Esophagus (tissue), 2 donors: Measurements from ENCODE around the gene SH3PXD2B. TPM values are rescaled to one million over a fixed set of nuclear protein-coding genes. Genes with fewer than 3 reads are reported as not detected.

Experiments
- H3K27ac ChIP-seq, 2 donors: one replicate each; pipeline ENCODE4 v1.5.1; 2013; ENCODE audit warnings: low read depth in 2 of 2, mild to moderate bottlenecking in 2 of 2, inconsistent platforms in 1 of 2, low read length in 1 of 2, moderate library complexity in 1 of 2
- H3K27me3 ChIP-seq, 2 donors: one replicate each; pipeline ENCODE4 v1.6.1; 2013; ENCODE audit warnings: low read length in 2 of 2, control low read depth in 1 of 2, mild to moderate bottlenecking in 1 of 2; ENCODE audit not compliant: insufficient read depth in 2 of 2, control insufficient read depth in 1 of 2
- H3K36me3 ChIP-seq, 2 donors: one replicate each; pipeline ENCODE4 v1.6.1; 2013; ENCODE audit warnings: low read length in 1 of 2; ENCODE audit not compliant: control insufficient read depth in 2 of 2, insufficient read depth in 2 of 2
- H3K4me1 ChIP-seq, 2 donors: one replicate each; pipeline ENCODE4 v1.6.1; 2013; ENCODE audit warnings: low read length in 1 of 2; ENCODE audit not compliant: control insufficient read depth in 2 of 2, insufficient read depth in 2 of 2
- H3K4me3 ChIP-seq, 2 donors: one replicate each; pipeline ENCODE4 v1.5.1; 2013; ENCODE audit warnings: low read length in 2 of 2, mild to moderate bottlenecking in 2 of 2, low read depth in 1 of 2, moderate library complexity in 1 of 2
- H3K9me3 ChIP-seq, 2 donors: one replicate each; pipeline ENCODE4 v1.6.1; 2013; ENCODE audit warnings: mild to moderate bottlenecking in 2 of 2, low read depth in 1 of 2, low read length in 1 of 2, moderate library complexity in 1 of 2; ENCODE audit not compliant: control insufficient read depth in 2 of 2, insufficient read depth in 1 of 2
- WGBS, 2 donors: extraction: QIAGEN DNeasy Blood & Tissue Kit; methylation state at CpG; one replicate each; pipeline ENCODE4 v1.1.7; 2013; 5-methylcytosine and 5-hydroxymethylcytosine counted together
- polyA plus RNA-seq, 2 donors: library from polyadenylated mRNA; stranded (reverse); fragments of 200-250 nt; gene quantifications; one replicate each; pipeline ENCODE4 v1.2.3, GENCODE V29; 2013
- donor health status: healthy with polysubstance abuse.
- donor health status: Bipolar disorder and iron deficiency.

Gene SH3PXD2B
- polyA plus RNA-seq, 2 donors: 3.0 to 4.5 TPM

GRCh38 chr5:172430354-172430753 is 24.0 kb downstream of the SH3PXD2B start:
- Histone ChIP-seq H3K4me3 (no peak overlapping the region), H3K27ac (peak overlapping the region; percentile 33 to 82), H3K9me3 (no peaks in the 10 kb centered on the region), H3K36me3 (no peaks in the 10 kb centered on the region), H3K27me3 (no peaks in the 10 kb centered on the region), H3K4me1 (peaks cover 0 to 6% of the 10 kb centered on the region in 2 donors)
- 72 to 84% methylated on average over 2 of the region's 2 CpGs for WGBS, 2 donors

GRCh38 chr5:172429201-172429940 is 25.0 kb downstream of the SH3PXD2B start:
- peaks cover 0 to 8% of the 10 kb centered on the region in 2 donors for H3K4me1 ChIP-seq

GRCh38 chr5:172428224-172429166 is 25.8 kb downstream of the SH3PXD2B start:
- Histone ChIP-seq H3K27me3 (no peaks in the 10 kb centered on the region), H3K36me3 (no peaks in the 10 kb centered on the region), H3K4me3 (no peak overlapping the region), H3K4me1 (peaks cover 3 to 8% of the 10 kb centered on the region in 2 donors), H3K27ac (peak overlapping the region; percentile 82 to 83), H3K9me3 (no peaks in the 10 kb centered on the region)
- WGBS, 2 donors: 81 to 88% methylated on average over 12 of the region's 12 CpGs

More at GRCh38 chr5:172429201-172429940, 25.0 kb downstream of the SH3PXD2B start:
- WGBS, 2 donors: 49 to 56% methylated on average over 8 of the region's 8 CpGs
- H3K27ac ChIP-seq: peak overlapping the region; percentile 82 to 84
- H3K36me3 ChIP-seq: no peaks in the 10 kb centered on the region
- H3K27me3 ChIP-seq: no peaks in the 10 kb centered on the region
- no peak overlapping the region for H3K4me3 ChIP-seq
- no peaks in the 10 kb centered on the region for H3K9me3 ChIP-seq

DNA sequence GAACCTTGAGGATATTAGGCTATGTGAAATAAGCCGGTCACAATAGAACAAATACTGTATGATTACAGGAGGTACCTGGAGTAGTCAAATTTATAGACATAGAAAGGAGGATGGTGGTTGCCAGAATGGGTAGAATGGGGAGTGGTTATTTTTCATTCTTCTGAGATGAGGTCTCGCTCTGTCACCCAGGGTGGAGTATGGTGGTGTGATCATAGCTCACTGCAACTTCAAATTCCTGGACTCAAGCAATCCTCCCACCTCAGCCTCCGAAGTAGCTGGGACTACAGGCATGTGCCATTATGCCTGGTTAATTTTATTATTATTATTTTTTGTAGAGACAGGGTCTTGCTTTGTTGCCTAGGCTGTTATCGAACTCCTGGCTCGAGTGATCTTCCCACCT is 27.1 kb downstream of the SH3PXD2B start:
- Histone ChIP-seq H3K4me1 (peaks cover 3 to 8% of the 10 kb centered on the region in 2 donors), H3K4me3 (no peak overlapping the region), H3K27ac (no peak overlapping the region), H3K27me3 (no peaks in the 10 kb centered on the region), H3K9me3 (no peaks in the 10 kb centered on the region), H3K36me3 (no peaks in the 10 kb centered on the region)
- WGBS, 2 donors: 94% methylated on average over 5 of the region's 5 CpGs

DNA sequence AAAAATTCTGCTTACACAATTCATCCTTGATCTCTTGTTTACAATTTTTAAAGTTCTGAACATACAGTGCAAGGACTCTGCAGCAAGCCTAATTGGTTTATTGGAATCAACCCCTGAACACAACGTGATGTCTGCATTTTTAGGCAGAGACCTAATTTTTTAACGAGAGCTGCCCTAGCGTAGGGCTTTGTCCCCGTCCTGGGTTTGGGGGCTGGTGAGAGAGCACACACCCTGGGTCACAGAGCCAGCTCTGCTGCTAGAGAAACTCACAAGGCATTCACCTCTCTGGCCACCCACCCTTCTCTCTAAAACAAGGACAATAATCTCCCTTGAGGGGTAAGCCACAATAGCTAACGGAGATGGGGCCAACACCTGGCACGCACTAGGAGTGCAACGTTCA is 28.2 kb downstream of the SH3PXD2B start:
- no peaks in the 10 kb centered on the region for H3K36me3 ChIP-seq
- peak overlapping the region; percentile 53 to 60 for H3K27ac ChIP-seq
- H3K4me3 ChIP-seq: no peak overlapping the region
- H3K4me1 ChIP-seq: peaks cover 5 to 12% of the 10 kb centered on the region in 2 donors
- no peaks in the 10 kb centered on the region for H3K27me3 ChIP-seq
- WGBS, 2 donors: 63 to 69% methylated on average over 7 of the region's 7 CpGs
- H3K9me3 ChIP-seq: no peaks in the 10 kb centered on the region

- Histone ChIP-seq H3K4me1 (peaks cover 5 to 12% of the 10 kb centered on the region in 2 donors), H3K4me3 (no peak overlapping the region), H3K27me3 (no peaks in the 10 kb centered on the region), H3K27ac (peak overlapping the region; percentile 48 to 61), H3K36me3 (no peaks in the 10 kb centered on the region), H3K9me3 (no peaks in the 10 kb centered on the region)
- 77 to 78% methylated on average over 12 of the region's 12 CpGs for WGBS, 2 donors
Observed at GRCh38 chr5:172425402-172425801, 28.9 kb downstream of the SH3PXD2B start.

- Histone ChIP-seq H3K4me3 (no peak overlapping the region), H3K27ac (peak overlapping the region; percentile 52 to 61), H3K27me3 (no peaks in the 10 kb centered on the region), H3K9me3 (no peaks in the 10 kb centered on the region), H3K4me1 (peaks cover 5 to 12% of the 10 kb centered on the region in 2 donors), H3K36me3 (no peaks in the 10 kb centered on the region)
- 86 to 93% methylated on average over 6 of the region's 6 CpGs for WGBS, 2 donors
Observed at GRCh38 chr5:172424808-172425207, 29.5 kb downstream of the SH3PXD2B start.

- H3K36me3 ChIP-seq: no peaks in the 10 kb centered on the region
- H3K27me3 ChIP-seq: no peaks in the 10 kb centered on the region
- 86 to 89% methylated on average over 3 of the region's 3 CpGs for WGBS, 2 donors
- peak overlapping the region; percentile 50 to 53 for H3K27ac ChIP-seq
- H3K9me3 ChIP-seq: no peaks in the 10 kb centered on the region
- H3K4me3 ChIP-seq: no peak overlapping the region
- peaks cover 10 to 14% of the 10 kb centered on the region in 2 donors for H3K4me1 ChIP-seq
Observed at GRCh38 chr5:172424111-172424490, 30.2 kb downstream of the SH3PXD2B start.

- H3K4me1 ChIP-seq: peaks cover 14 to 20% of the 10 kb centered on the region in 2 donors
- peak overlapping the region in 1 of 2 donors; percentile 53 for H3K27ac ChIP-seq
- no peaks in the 10 kb centered on the region for H3K9me3 ChIP-seq
- no peaks in the 10 kb centered on the region for H3K27me3 ChIP-seq
- no peaks in the 10 kb centered on the region for H3K36me3 ChIP-seq
- no peak overlapping the region for H3K4me3 ChIP-seq
- 95 to 96% methylated on average over 20 of the region's 20 CpGs for WGBS, 2 donors
Observed at GRCh38 chr5:172423379-172424110, 30.8 kb downstream of the SH3PXD2B start.
